HCT116 (cell line): Measurements from ENCODE around the gene PDSS2. TPM values are rescaled to one million over a fixed set of nuclear protein-coding genes. Genes with fewer than 3 reads are reported as not detected.

Experiments
- ATAC-seq: fragments of 200-7000 bp; cut with Tn5 transposase; 2 replicates; pipeline ENCODE4 v1.9.1; 2020; ENCODE audit warnings: mild to moderate bottlenecking, moderate library complexity
- BruUV-seq: library from RNA; stranded (reverse); fragments of 400-500 nt; replicated peaks from 2 replicates; lab custom pipeline; 2021; lab: Mats Ljungman, UMichigan
- CTCF ChIA-PET: fragments of 300-600 bp; sonication (Branson Sonifier 250); formaldehyde crosslinking; loops from one replicate; lab custom pipeline; 2021; ENCODE audit warnings: antibody characterized with exemption; lab: Charles Lee
- POLR2A ChIA-PET: fragments of 300-600, 350-600 bp; sonication (Branson Sonifier 250); formaldehyde crosslinking; loops from one replicate; lab custom pipeline; 2021; ENCODE audit warnings: antibody characterized with exemption; lab: Charles Lee
- RAD21 ChIA-PET, 2 experiments: fragments of 300-600 bp; sonication (Branson Sonifier 250); formaldehyde crosslinking; loops; one replicate each; lab custom pipeline; 2023; ENCODE audit warnings: low total read pairs in 2 of 2; ENCODE audit not compliant: uncharacterized antibody in 2 of 2, unreplicated experiment in 2 of 2, low non-redundant PET in 1 of 2; lab: Charles Lee
- DNase-seq: peaks from one replicate; pipeline ENCODE4 v3.0.0-alpha.2; 2010; ENCODE audit warnings: low read depth, low spot score
- H2AFZ ChIP-seq: fragments of 200-600 bp; shearing (Covaris generic), sonication (generic); 2 replicates; pipeline ENCODE4 v1.6.1; 2017; ENCODE audit warnings: low read depth, mixed run types, mixed read lengths, antibody characterized with exemption, low read length; ENCODE audit not compliant: poor library complexity, severe bottlenecking
- H3K27ac ChIP-seq: 2 replicates; pipeline ENCODE4 v1.5.1; 2012; ENCODE audit warnings: low read depth, low read length
- H3K27me3 ChIP-seq: fragments of 200-600 bp; sonication (generic); 2 replicates; pipeline ENCODE4 v1.6.1; 2016; ENCODE audit warnings: mixed run types, low read length, mixed read lengths; ENCODE audit not compliant: insufficient read depth
- H3K36me3 ChIP-seq, 2 experiments: fragments of 200-500 bp in 1 of 2; fragments of 200-600 bp in 1 of 2; sonication (Bioruptor generic) in 1 of 2; sonication (generic) in 1 of 2; 2 replicates each; pipeline versions ENCODE4 v1.5.1 to v1.6.1; 2014 to 2016; ENCODE audit warnings: low read length in 2 of 2, inconsistent platforms in 1 of 2, mixed read lengths in 1 of 2, mixed run types in 1 of 2; ENCODE audit not compliant: insufficient read depth in 2 of 2, control insufficient read depth in 1 of 2
- H3K4me1 ChIP-seq, 2 experiments: fragments of 200-600 bp in 1 of 2; sonication (generic) in 1 of 2; 2 replicates each; pipeline versions ENCODE4 v1.5.1 to v1.6.1; 2012 to 2017; ENCODE audit warnings: low read length in 2 of 2, inconsistent platforms in 1 of 2, mild to moderate bottlenecking in 1 of 2, mixed read lengths in 1 of 2, mixed run types in 1 of 2, moderate library complexity in 1 of 2; ENCODE audit not compliant: insufficient read depth in 2 of 2, control insufficient read depth in 1 of 2
- H3K4me2 ChIP-seq: fragments of 200-600 bp; sonication (generic); 2 replicates; pipeline ENCODE4 v1.6.1; 2017; ENCODE audit warnings: mixed run types, low read length, mixed read lengths
- H3K4me3 ChIP-seq, 2 experiments: fragments of 200-600 bp in 1 of 2; sonication (generic) in 1 of 2; replicated peaks in 1 of 2; 2 replicates each; pipeline ENCODE4 v1.5.1; 2011 to 2016; ENCODE audit warnings: low read length in 2 of 2, control low read depth in 1 of 2, low read depth in 1 of 2, mild to moderate bottlenecking in 1 of 2, mixed read lengths in 1 of 2, mixed run types in 1 of 2
- H3K79me2 ChIP-seq: fragments of 200-600 bp; sonication (generic); 2 replicates; pipeline ENCODE4 v1.6.1; 2017; ENCODE audit warnings: mild to moderate bottlenecking, mixed run types, low read length, moderate library complexity, mixed read lengths; ENCODE audit not compliant: insufficient read depth
- H3K9ac ChIP-seq: fragments of 200-600 bp; sonication (generic); 2 replicates; pipeline ENCODE4 v1.6.1; 2016; ENCODE audit warnings: low read length, mixed read lengths
- H3K9me2 ChIP-seq: fragments of 200-600 bp; sonication (generic), shearing (Covaris generic); 2 replicates; pipeline ENCODE4 v1.6.1; 2017; ENCODE audit warnings: mixed run types, mild to moderate bottlenecking, moderate library complexity; ENCODE audit not compliant: insufficient read depth
- H3K9me3 ChIP-seq, 2 experiments: fragments of 200-500 bp in 1 of 2; fragments of 200-600 bp in 1 of 2; sonication (Bioruptor generic) in 1 of 2; sonication (generic) in 1 of 2; 2 replicates each; pipeline ENCODE4 v1.6.1; 2014 to 2017; ENCODE audit warnings: low read length in 2 of 2, mixed read lengths in 2 of 2, inconsistent platforms in 1 of 2, low read depth in 1 of 2, mild to moderate bottlenecking in 1 of 2, mixed run types in 1 of 2, moderate library complexity in 1 of 2; ENCODE audit not compliant: control insufficient read depth in 1 of 2, insufficient read depth in 1 of 2
- H4K20me1 ChIP-seq: fragments of 200-600 bp; sonication (generic), shearing (Covaris generic); 2 replicates; pipeline ENCODE4 v1.6.1; 2017; ENCODE audit warnings: mixed run types, mild to moderate bottlenecking, moderate library complexity; ENCODE audit not compliant: insufficient read depth
- CBX3 ChIP-seq: IDR thresholded peaks from 2 replicates; pipeline ENCODE4 v1.6.1; 2012; ENCODE audit warnings: low read depth
- CEBPB ChIP-seq: IDR thresholded peaks from 2 replicates; pipeline ENCODE4 v1.6.1; 2012; ENCODE audit warnings: low read depth
- EGR1 ChIP-seq: IDR thresholded peaks from 2 replicates; pipeline ENCODE4 v1.6.1; 2012; ENCODE audit warnings: low read depth
- ELF1 ChIP-seq: IDR thresholded peaks from 2 replicates; pipeline ENCODE4 v1.6.1; 2012; ENCODE audit warnings: low read depth, borderline replicate concordance
- EZH2 ChIP-seq: fragments of 200-600 bp; sonication (generic); IDR thresholded peaks from 2 replicates; pipeline ENCODE4 v1.6.1; 2017; ENCODE audit warnings: antibody characterized with exemption, mixed run types
- FOSL1 ChIP-seq: IDR thresholded peaks from 2 replicates; pipeline ENCODE4 v1.6.1; 2012; ENCODE audit warnings: low read depth
- JUND ChIP-seq: IDR thresholded peaks from 2 replicates; pipeline ENCODE4 v1.6.1; 2012
- POLR2A ChIP-seq: IDR thresholded peaks from 2 replicates; pipeline ENCODE4 v1.7.0; 2011; ENCODE audit warnings: borderline replicate concordance; ENCODE audit not compliant: insufficient read depth, insufficient read length; ENCODE audit errors: extremely low read depth
- POLR2AphosphoS5 ChIP-seq: IDR thresholded peaks from 2 replicates; pipeline ENCODE4 v1.6.1; 2011; ENCODE audit warnings: mild to moderate bottlenecking, low read depth, low read length, moderate library complexity
- RAD21 ChIP-seq: IDR thresholded peaks from 2 replicates; pipeline ENCODE4 v1.6.1; 2012; ENCODE audit warnings: low read depth, mild to moderate bottlenecking
- REST ChIP-seq: IDR thresholded peaks from 2 replicates; pipeline ENCODE4 v1.6.1; 2012; ENCODE audit warnings: low read depth
- SIN3A ChIP-seq: IDR thresholded peaks from 2 replicates; pipeline ENCODE4 v1.6.1; 2012; ENCODE audit warnings: low read depth
- SRF ChIP-seq: IDR thresholded peaks from 2 replicates; pipeline ENCODE4 v1.6.1; 2012; ENCODE audit warnings: low read depth
- TCF7L2 ChIP-seq: IDR thresholded peaks from 2 replicates; pipeline ENCODE4 v1.7.0; 2011; ENCODE audit warnings: borderline replicate concordance, inconsistent platforms; ENCODE audit not compliant: insufficient read depth, insufficient read length; ENCODE audit errors: extremely low read depth
- YY1 ChIP-seq: IDR thresholded peaks from 2 replicates; pipeline ENCODE4 v1.6.1; 2011; ENCODE audit warnings: low read length, low read depth, moderate library complexity, mild to moderate bottlenecking; ENCODE audit not compliant: insufficient replicate concordance; ENCODE audit errors: extremely low read depth
- ZBTB33 ChIP-seq: IDR thresholded peaks from 2 replicates; pipeline ENCODE4 v1.6.1; 2011; ENCODE audit warnings: mild to moderate bottlenecking, low read length, moderate library complexity; ENCODE audit not compliant: insufficient replicate concordance; ENCODE audit errors: extremely low read depth
- ZFX ChIP-seq: fragments of 450-650 bp; IDR thresholded peaks from 2 replicates; pipeline ENCODE4 v1.6.1; 2017
- ZNF274 ChIP-seq: fragments of 200-500 bp; sonication (Bioruptor generic); IDR thresholded peaks from 2 replicates; pipeline ENCODE4 v1.6.1; 2014; ENCODE audit warnings: mild to moderate bottlenecking, low read depth, low read length, inconsistent platforms
- intact Hi-C: fragments of 100-400 bp; cut with micrococcal nuclease; formaldehyde crosslinking; loops from 2 replicates; pipeline ENCODE4 v1.10.0; 2022
- total RNA-seq: library from RNA; stranded (reverse); gene quantifications from one replicate; pipeline ENCODE4 v1.2.1, GENCODE V29; 2021; ENCODE audit not compliant: unreplicated experiment
- TF ChIP-seq, protein P1 (sequence below): IDR thresholded peaks from 2 replicates; pipeline ENCODE4 v1.6.1; 2012

Gene PDSS2
- total RNA-seq, 1 experiment from 2014 or later = 12.2 TPM

- RAD21 ChIA-PET = no interaction called here
Measured at GRCh38 chr6:107448776-107449175, 10.6 kb downstream of the PDSS2 start.

More at GRCh38 chr6:107448776-107449175, 10.6 kb downstream of the PDSS2 start:
- DNase-seq (no peak), ATAC-seq (no peak)
- Histone ChIP-seq H3K79me2 (no peaks in the 10 kb centered on the region), H3K9me2 (no peaks in the 10 kb centered on the region), H3K27ac (no peak overlapping the region), H3K4me2 (no peak overlapping the region), H3K4me1 (no peaks in the 10 kb centered on the region), H3K36me3 (no peaks in the 10 kb centered on the region), H4K20me1 (no peaks in the 10 kb centered on the region), H3K9me3 (peaks cover 9 to 14% of the 10 kb centered on the region in 2 experiments; a peak in 2 of 4 replicates), H3K9ac (no peak overlapping the region), H3K4me3 (no peak overlapping the region), H2AFZ (no peak overlapping the region), H3K27me3 (no peaks in the 10 kb centered on the region)
- ChIA-PET POLR2A (no interaction called here), CTCF (no interaction called here)
- no TSS peak for BruUV-seq
- intact Hi-C loops = no loop called here
- no peak for TF ChIP-seq REST
- TF ChIP-seq, protein P1, sequence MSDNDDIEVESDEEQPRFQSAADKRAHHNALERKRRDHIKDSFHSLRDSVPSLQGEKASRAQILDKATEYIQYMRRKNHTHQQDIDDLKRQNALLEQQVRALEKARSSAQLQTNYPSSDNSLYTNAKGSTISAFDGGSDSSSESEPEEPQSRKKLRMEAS = no peak
- TF ChIP-seq EZH2 = no peak
- no peak for TF ChIP-seq JUND
- no peak for TF ChIP-seq POLR2A
- no peak for TF ChIP-seq ZNF274
- TF ChIP-seq POLR2AphosphoS5 = no peak
- no peak for TF ChIP-seq CBX3
- no peak for TF ChIP-seq SRF
- no peak for TF ChIP-seq ZFX
- TF ChIP-seq EGR1 = no peak
- TF ChIP-seq RAD21 = no peak
- no peak for TF ChIP-seq SIN3A
- TF ChIP-seq TCF7L2 = no peak
- TF ChIP-seq ELF1 = no peak
- TF ChIP-seq FOSL1 = no peak
- TF ChIP-seq YY1 = no peak
- TF ChIP-seq ZBTB33 = no peak
- TF ChIP-seq CEBPB = no peak
